ENCODE results near the gene NDFIP2. TPM values are rescaled to one million over a fixed set of nuclear protein-coding genes. Genes with fewer than 3 reads are reported as not detected.

NDFIP2 gene
- total RNA-seq, 2 experiments from 2014 or later, result 0.54 to 4.0 TPM

DNA sequence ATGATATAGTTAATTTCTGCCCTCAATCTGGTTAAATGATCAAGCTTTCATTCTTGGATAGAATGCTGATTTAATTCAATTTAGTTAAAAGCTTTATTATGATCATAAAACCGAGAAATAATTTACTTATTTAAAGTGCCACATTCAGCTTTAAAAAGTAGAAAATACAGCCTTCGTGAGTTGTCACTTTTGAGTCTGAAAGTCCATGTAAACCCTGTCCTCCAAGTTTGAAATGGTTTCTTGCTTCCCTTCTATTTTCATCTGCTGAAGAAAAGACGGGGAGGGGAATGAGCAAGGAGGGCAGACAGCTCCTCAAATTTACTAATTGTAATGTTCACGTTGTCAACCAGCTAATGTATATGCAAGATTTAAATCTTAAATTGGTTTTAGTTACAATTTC is 59.5 kb downstream of the NDFIP2 start:
- Histone ChIP-seq H3K79me2 (ENCODE audit: insufficient read depth, low read depth, low read length) (no peaks in the 10 kb centered on the region), H3K4me3 (ENCODE audit: low read depth, low read length, poor library complexity, severe bottlenecking) (no peak overlapping the region), H3K4me2 (ENCODE audit: low read length) (no peak overlapping the region), H3K27ac (ENCODE audit: low read depth, low read length, poor library complexity, severe bottlenecking) (no peak overlapping the region), H3K9me2 (ENCODE audit: insufficient read depth, low read length) (no peaks in the 10 kb centered on the region), H3K36me3 (ENCODE audit: insufficient read depth, low read length) (no peaks in the 10 kb centered on the region), H4K20me1 (ENCODE audit: insufficient read depth, low read length) (no peaks in the 10 kb centered on the region; the same call in 1 of the 2 replicates), H2AFZ (ENCODE audit: low read length) (no peak overlapping the region), H3K4me1 (ENCODE audit: insufficient read depth, low read length, poor library complexity, severe bottlenecking) (no peaks in the 10 kb centered on the region), H3K9me3 (ENCODE audit: low read length) (no peaks in the 10 kb centered on the region)
- intact Hi-C loops (cut with micrococcal nuclease; ENCODE audit: unreplicated experiment), result loop anchor here (1.0 to 10.0 kb wide), 3 partner anchors 116 to 1406 kb away; no protein-coding TSS in a partner anchor
- no peak for DNase-seq (ENCODE audit: low spot score)
- TF ChIP-seq EZH2phosphoT487 (IDR thresholded peaks at IDR 0.05; ENCODE audit: borderline replicate concordance, low read depth, low read length), result no peak
- TF ChIP-seq, protein P1, sequence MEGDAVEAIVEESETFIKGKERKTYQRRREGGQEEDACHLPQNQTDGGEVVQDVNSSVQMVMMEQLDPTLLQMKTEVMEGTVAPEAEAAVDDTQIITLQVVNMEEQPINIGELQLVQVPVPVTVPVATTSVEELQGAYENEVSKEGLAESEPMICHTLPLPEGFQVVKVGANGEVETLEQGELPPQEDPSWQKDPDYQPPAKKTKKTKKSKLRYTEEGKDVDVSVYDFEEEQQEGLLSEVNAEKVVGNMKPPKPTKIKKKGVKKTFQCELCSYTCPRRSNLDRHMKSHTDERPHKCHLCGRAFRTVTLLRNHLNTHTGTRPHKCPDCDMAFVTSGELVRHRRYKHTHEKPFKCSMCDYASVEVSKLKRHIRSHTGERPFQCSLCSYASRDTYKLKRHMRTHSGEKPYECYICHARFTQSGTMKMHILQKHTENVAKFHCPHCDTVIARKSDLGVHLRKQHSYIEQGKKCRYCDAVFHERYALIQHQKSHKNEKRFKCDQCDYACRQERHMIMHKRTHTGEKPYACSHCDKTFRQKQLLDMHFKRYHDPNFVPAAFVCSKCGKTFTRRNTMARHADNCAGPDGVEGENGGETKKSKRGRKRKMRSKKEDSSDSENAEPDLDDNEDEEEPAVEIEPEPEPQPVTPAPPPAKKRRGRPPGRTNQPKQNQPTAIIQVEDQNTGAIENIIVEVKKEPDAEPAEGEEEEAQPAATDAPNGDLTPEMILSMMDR (conservative IDR thresholded peaks at IDR 0.05; ENCODE audit: low read length), result no peak
- no TSS peak for BruUV-seq (replicated peaks)
- ChIA-PET POLR2A (interaction anchor here (0.9 to 2.0 kb wide), 5 partner anchors 12 to 270 kb away, joined by 3 to 8 read pairs (median 3); no protein-coding TSS in a partner anchor), CTCF (ENCODE audit: unreplicated experiment) (interaction anchor here (0.6 to 1.6 kb wide), 2 partner anchors 24 to 116 kb away, joined by 3 to 4 read pairs; no protein-coding TSS in a partner anchor)

DNA sequence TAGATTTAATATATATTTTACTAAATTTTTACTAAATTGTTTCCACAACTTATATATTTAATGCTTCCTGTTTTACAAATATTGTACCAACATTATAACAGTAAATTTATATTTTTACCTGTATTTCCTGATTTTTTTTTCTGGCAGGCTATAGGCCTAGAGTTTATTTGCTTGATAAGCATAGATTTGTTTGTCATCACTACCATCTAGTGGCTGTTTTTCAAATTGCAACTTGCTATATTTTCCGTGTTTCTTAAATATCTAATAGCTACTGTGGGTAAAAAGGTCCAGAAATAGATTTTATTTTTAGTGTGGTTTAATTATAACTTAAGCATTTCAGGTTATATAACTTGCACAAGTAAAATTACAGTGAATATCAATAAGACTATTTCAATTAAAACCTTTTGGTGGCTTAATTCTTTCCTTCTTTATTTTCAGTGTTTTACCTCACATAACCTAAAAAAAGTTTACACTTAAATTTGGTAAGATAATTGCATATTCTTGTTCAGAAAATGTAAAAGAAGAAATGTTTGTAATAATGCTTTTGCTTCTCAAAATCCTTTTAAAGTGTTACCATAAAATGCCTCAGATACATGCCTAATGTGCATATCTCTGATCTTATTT is 60.6 kb downstream of the NDFIP2 start:
- intact Hi-C loops (cut with micrococcal nuclease; ENCODE audit: unreplicated experiment), result loop anchor here (10.0 kb wide), 2 partner anchors 227 to 1407 kb away; no protein-coding TSS in a partner anchor
- ChIA-PET CTCF (ENCODE audit: unreplicated experiment) (interaction anchor here (0.6 to 1.6 kb wide), 2 partner anchors 117 kb away, joined by 4 read pairs; no protein-coding TSS in a partner anchor), POLR2A (interaction anchor here (0.5 to 2.0 kb wide), 5 partner anchors 8 to 1407 kb away, joined by 3 to 8 read pairs (median 3); no protein-coding TSS in a partner anchor)
- Histone ChIP-seq H3K9me2 (ENCODE audit: insufficient read depth, low read length) (no peaks in the 10 kb centered on the region), H3K4me1 (ENCODE audit: insufficient read depth, low read length, poor library complexity, severe bottlenecking) (no peaks in the 10 kb centered on the region), H3K36me3 (ENCODE audit: insufficient read depth, low read length) (no peaks in the 10 kb centered on the region), H3K79me2 (ENCODE audit: insufficient read depth, low read depth, low read length) (no peaks in the 10 kb centered on the region), H4K20me1 (ENCODE audit: insufficient read depth, low read length) (no peaks in the 10 kb centered on the region; the same call in 1 of the 2 replicates), H3K27ac (ENCODE audit: low read depth, low read length, poor library complexity, severe bottlenecking) (no peak overlapping the region), H2AFZ (ENCODE audit: low read length) (no peak overlapping the region), H3K4me3 (ENCODE audit: low read depth, low read length, poor library complexity, severe bottlenecking) (no peak overlapping the region), H3K4me2 (ENCODE audit: low read length) (no peak overlapping the region), H3K9me3 (ENCODE audit: low read length) (no peaks in the 10 kb centered on the region)
- DNase-seq (ENCODE audit: low spot score), result peak; percentile 61
- TF ChIP-seq, protein P1 (conservative IDR thresholded peaks at IDR 0.05; ENCODE audit: low read length), result peak; percentile 95
- no peak for TF ChIP-seq EZH2phosphoT487 (IDR thresholded peaks at IDR 0.05; ENCODE audit: borderline replicate concordance, low read depth, low read length)
- no TSS peak for BruUV-seq (replicated peaks)

DNA sequence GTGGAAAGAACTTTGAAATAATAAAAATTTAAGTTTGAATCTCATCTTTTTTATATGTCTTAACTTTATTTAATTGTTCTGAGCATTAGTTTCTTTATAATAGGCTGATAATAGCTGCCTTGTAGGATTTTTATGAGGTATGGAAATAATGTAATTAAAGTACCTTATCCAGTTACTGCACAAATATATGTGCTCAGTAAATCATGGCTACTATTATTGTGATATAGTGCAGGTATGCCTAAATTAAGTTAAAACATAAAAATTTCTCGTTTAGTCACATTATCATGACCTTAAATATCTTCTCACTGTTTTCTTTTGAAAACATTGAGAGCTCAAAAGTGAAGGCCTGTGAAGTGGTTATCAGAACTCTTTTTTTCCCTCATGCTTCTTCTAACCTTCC is 62.9 kb downstream of the NDFIP2 start:
- Histone ChIP-seq H3K79me2 (ENCODE audit: insufficient read depth, low read depth, low read length) (no peaks in the 10 kb centered on the region), H3K9me3 (ENCODE audit: low read length) (no peaks in the 10 kb centered on the region), H3K4me3 (ENCODE audit: low read depth, low read length, poor library complexity, severe bottlenecking) (no peak overlapping the region), H2AFZ (ENCODE audit: low read length) (no peak overlapping the region), H3K9me2 (ENCODE audit: insufficient read depth, low read length) (no peaks in the 10 kb centered on the region), H3K27ac (ENCODE audit: low read depth, low read length, poor library complexity, severe bottlenecking) (no peak overlapping the region), H3K36me3 (ENCODE audit: insufficient read depth, low read length) (no peaks in the 10 kb centered on the region), H4K20me1 (ENCODE audit: insufficient read depth, low read length) (peaks cover 5% of the 10 kb centered on the region; the same call in 1 of the 2 replicates), H3K4me1 (ENCODE audit: insufficient read depth, low read length, poor library complexity, severe bottlenecking) (no peaks in the 10 kb centered on the region), H3K4me2 (ENCODE audit: low read length) (no peak overlapping the region)
- ChIA-PET CTCF (ENCODE audit: unreplicated experiment) (no interaction called here), POLR2A (interaction anchor here (0.6 to 1.4 kb wide), 8 partner anchors 11 to 1499 kb away, joined by 3 to 4 read pairs (median 3); no protein-coding TSS in a partner anchor)
- BruUV-seq (replicated peaks), result no TSS peak
- intact Hi-C loops (cut with micrococcal nuclease; ENCODE audit: unreplicated experiment), result loop anchor here (10.0 kb wide), 2 partner anchors 229 to 1409 kb away; no protein-coding TSS in a partner anchor
- DNase-seq (ENCODE audit: low spot score), result no peak
- TF ChIP-seq, protein P1 (conservative IDR thresholded peaks at IDR 0.05; ENCODE audit: low read length), result no peak
- TF ChIP-seq EZH2phosphoT487 (IDR thresholded peaks at IDR 0.05; ENCODE audit: borderline replicate concordance, low read depth, low read length), result no peak

Measured in OCI-LY7 (cell line).